ENCODE results near the gene HNRNPM. TPM values are rescaled to one million over a fixed set of nuclear protein-coding genes. Genes with fewer than 3 reads are reported as not detected.

The HNRNPM gene
- total RNA-seq, 1 donor from 2014 or later, result 66.9 TPM

- DNase-seq (ENCODE audit: low spot score) (no peak), ATAC-seq (peak; percentile 16)
Observed at GRCh38 chr19:8459095-8459494, 14.3 kb downstream of the HNRNPM start.

GRCh38 chr19:8459520-8460270 is 14.9 kb downstream of the HNRNPM start:
- DNase-seq (ENCODE audit: low spot score), result no peak
- peak; percentile 72 for ATAC-seq

GRCh38 chr19:8460516-8461298 is 15.9 kb downstream of the HNRNPM start:
- ATAC-seq, result no peak
- no peak for DNase-seq (ENCODE audit: low spot score)

GRCh38 chr19:8461376-8461775 is 16.6 kb downstream of the HNRNPM start:
- ATAC-seq, result no peak
- DNase-seq (ENCODE audit: low spot score), result no peak

GRCh38 chr19:8461891-8462290 is 17.1 kb downstream of the HNRNPM start:
- DNase-seq (ENCODE audit: low spot score) (no peak), ATAC-seq (no peak)

GRCh38 chr19:8462571-8462970 is 17.8 kb downstream of the HNRNPM start:
- ATAC-seq (no peak), DNase-seq (ENCODE audit: low spot score) (no peak)

- ATAC-seq, result no peak
Observed at GRCh38 chr19:8463365-8463764, 18.6 kb downstream of the HNRNPM start.

GRCh38 chr19:8466018-8466417 is 21.2 kb downstream of the HNRNPM start:
- DNase-seq (ENCODE audit: low spot score), result no peak
- ATAC-seq, result no peak

More at GRCh38 chr19:8463365-8463764, 18.6 kb downstream of the HNRNPM start:
- DNase-seq (ENCODE audit: low spot score), result no peak

GRCh38 chr19:8468124-8468523 is 23.3 kb downstream of the HNRNPM start:
- DNase-seq (ENCODE audit: low spot score) (no peak), ATAC-seq (peak; percentile 65)

GRCh38 chr19:8468761-8469373 is 24.1 kb downstream of the HNRNPM start:
- no peak for ATAC-seq
- no peak for DNase-seq (ENCODE audit: low spot score)

GRCh38 chr19:8469613-8470368 is 25.0 kb downstream of the HNRNPM start:
- DNase-seq (ENCODE audit: low spot score) (no peak), ATAC-seq (peak; percentile 46)

- DNase-seq (ENCODE audit: low spot score) (no peak), ATAC-seq (no peak)
Observed at GRCh38 chr19:8473648-8474476, 29.1 kb downstream of the HNRNPM start.

- ATAC-seq (peak; percentile 18), DNase-seq (ENCODE audit: low spot score) (no peak)
Observed at GRCh38 chr19:8475005-8475404, 30.2 kb downstream of the HNRNPM start.

- ATAC-seq (no peak), DNase-seq (ENCODE audit: low spot score) (no peak)
Observed at GRCh38 chr19:8476524-8476923, 31.7 kb downstream of the HNRNPM start.

GRCh38 chr19:8477889-8478288 is 33.1 kb downstream of the HNRNPM start:
- ATAC-seq, result no peak

GRCh38 chr19:8478598-8478997 is 33.8 kb downstream of the HNRNPM start:
- DNase-seq (ENCODE audit: low spot score) (no peak), ATAC-seq (no peak)

More at GRCh38 chr19:8477889-8478288, 33.1 kb downstream of the HNRNPM start:
- no peak for DNase-seq (ENCODE audit: low spot score)

- DNase-seq (ENCODE audit: low spot score), result no peak
- ATAC-seq, result no peak
Observed at GRCh38 chr19:8481201-8481600, 36.4 kb downstream of the HNRNPM start.

- ATAC-seq, result no peak
- no peak for DNase-seq (ENCODE audit: low spot score)
Observed at GRCh38 chr19:8481616-8482015, 36.8 kb downstream of the HNRNPM start.

GRCh38 chr19:8482696-8483095 is 37.9 kb downstream of the HNRNPM start:
- ATAC-seq (no peak), DNase-seq (ENCODE audit: low spot score) (no peak)

GRCh38 chr19:8483165-8483564 is 38.4 kb downstream of the HNRNPM start:
- no peak for DNase-seq (ENCODE audit: low spot score)
- no peak for ATAC-seq
